ENCODE measurements around the gene FRS2. TPM values are rescaled to one million over a fixed set of nuclear protein-coding genes. Genes with fewer than 3 reads are reported as not detected.

The FRS2 gene
- total RNA-seq, 1 experiment from 2014 or later, result 28.1 TPM

DNA sequence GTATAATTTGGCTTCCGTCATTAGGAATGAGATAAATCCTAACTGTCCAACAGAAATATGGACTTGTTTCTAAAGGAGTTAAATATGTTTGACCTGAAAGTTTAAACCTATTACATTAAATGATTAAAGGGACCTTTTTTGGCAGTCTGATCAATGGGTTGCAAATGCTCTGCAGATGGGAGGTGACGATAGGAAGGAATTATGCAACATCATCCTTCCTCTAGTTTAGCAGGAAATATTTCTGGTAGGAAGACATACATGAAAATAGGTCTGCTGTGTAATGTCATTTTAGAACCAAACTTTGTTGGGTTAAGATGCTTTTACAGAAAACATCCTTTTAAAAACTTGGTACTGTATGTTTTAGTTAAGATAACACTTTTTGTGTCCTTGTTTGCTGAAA is 137.9 kb downstream of the FRS2 start:
- H3K4me1 Mint-ChIP-seq (ENCODE audit: insufficient read depth, unreplicated experiment), result no peaks in the 10 kb centered on the region
- ChIA-PET CTCF (interaction anchor here (0.7 kb wide), 1 partner anchor 394 kb away, joined by 3 read pairs; no protein-coding TSS in a partner anchor), POLR2A (interaction anchor here (0.7 kb wide), 1 partner anchor 22 kb away, joined by 4 read pairs; no protein-coding TSS in a partner anchor)
- no TSS peak for BruUV-seq (replicated peaks)
- no peak for DNase-seq (ENCODE audit: unreplicated experiment)
- H3K27me3 Mint-ChIP-seq (ENCODE audit: insufficient read depth, unreplicated experiment), result no peaks in the 10 kb centered on the region
- TF ChIP-seq, protein P1, sequence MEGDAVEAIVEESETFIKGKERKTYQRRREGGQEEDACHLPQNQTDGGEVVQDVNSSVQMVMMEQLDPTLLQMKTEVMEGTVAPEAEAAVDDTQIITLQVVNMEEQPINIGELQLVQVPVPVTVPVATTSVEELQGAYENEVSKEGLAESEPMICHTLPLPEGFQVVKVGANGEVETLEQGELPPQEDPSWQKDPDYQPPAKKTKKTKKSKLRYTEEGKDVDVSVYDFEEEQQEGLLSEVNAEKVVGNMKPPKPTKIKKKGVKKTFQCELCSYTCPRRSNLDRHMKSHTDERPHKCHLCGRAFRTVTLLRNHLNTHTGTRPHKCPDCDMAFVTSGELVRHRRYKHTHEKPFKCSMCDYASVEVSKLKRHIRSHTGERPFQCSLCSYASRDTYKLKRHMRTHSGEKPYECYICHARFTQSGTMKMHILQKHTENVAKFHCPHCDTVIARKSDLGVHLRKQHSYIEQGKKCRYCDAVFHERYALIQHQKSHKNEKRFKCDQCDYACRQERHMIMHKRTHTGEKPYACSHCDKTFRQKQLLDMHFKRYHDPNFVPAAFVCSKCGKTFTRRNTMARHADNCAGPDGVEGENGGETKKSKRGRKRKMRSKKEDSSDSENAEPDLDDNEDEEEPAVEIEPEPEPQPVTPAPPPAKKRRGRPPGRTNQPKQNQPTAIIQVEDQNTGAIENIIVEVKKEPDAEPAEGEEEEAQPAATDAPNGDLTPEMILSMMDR (IDR thresholded peaks at IDR 0.05; ENCODE audit: unreplicated experiment), result no peak
- no peak overlapping the region for H3K27ac Mint-ChIP-seq (ENCODE audit: low read depth, unreplicated experiment)
- no peak overlapping the region for H3K4me3 Mint-ChIP-seq (ENCODE audit: unreplicated experiment)
- H3K9me3 Mint-ChIP-seq (ENCODE audit: unreplicated experiment), result no peaks in the 10 kb centered on the region
- intact Hi-C loops (cut with micrococcal nuclease), result no loop called here
- peaks cover 7% of the 10 kb centered on the region for H3K36me3 Mint-ChIP-seq (ENCODE audit: insufficient read depth, unreplicated experiment)

DNA sequence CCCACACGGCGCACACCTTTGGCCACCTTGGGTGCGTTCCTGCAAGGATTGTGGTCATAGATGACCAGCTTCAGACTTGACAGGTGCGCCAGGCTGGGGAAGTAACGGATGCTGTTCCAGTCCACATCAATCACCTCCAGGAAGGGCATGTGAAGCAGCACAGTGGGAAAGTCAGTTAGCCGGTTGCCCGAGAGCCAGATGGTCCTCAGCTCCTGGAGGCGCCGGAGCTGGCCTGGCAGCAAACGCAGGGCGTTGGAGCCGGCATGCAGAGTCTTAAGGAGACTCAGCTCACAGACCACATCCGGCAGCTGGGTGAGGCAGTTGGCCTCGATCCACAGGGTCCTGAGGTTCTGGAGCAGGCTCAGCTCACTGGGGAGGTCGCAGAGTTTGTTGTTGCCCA is 139.9 kb downstream of the FRS2 start:
- H3K36me3 Mint-ChIP-seq (ENCODE audit: insufficient read depth, unreplicated experiment), result no peaks in the 10 kb centered on the region
- CTCF ChIA-PET, result interaction anchor here (0.6 to 2.2 kb wide), 4 partner anchors 30 to 627 kb away, joined by 3 to 6 read pairs (median 4); no protein-coding TSS in a partner anchor
- TF ChIP-seq, protein P1 (IDR thresholded peaks at IDR 0.05; ENCODE audit: unreplicated experiment), result no peak
- H3K4me3 Mint-ChIP-seq (ENCODE audit: unreplicated experiment), result no peak overlapping the region
- peaks cover 2% of the 10 kb centered on the region for H3K27me3 Mint-ChIP-seq (ENCODE audit: insufficient read depth, unreplicated experiment)
- no peaks in the 10 kb centered on the region for H3K9me3 Mint-ChIP-seq (ENCODE audit: unreplicated experiment)
- no TSS peak for BruUV-seq (replicated peaks)
- POLR2A ChIA-PET, result interaction anchor here (1.2 to 1.6 kb wide), 2 partner anchors 24 to 129 kb away, joined by 3 to 5 read pairs; partner anchors contain the start of gene RAB3IP
- intact Hi-C loops (cut with micrococcal nuclease), result no loop called here
- DNase-seq (ENCODE audit: unreplicated experiment), result no peak
- H3K4me1 Mint-ChIP-seq (ENCODE audit: insufficient read depth, unreplicated experiment), result no peaks in the 10 kb centered on the region
- no peak overlapping the region for H3K27ac Mint-ChIP-seq (ENCODE audit: low read depth, unreplicated experiment)

DNA sequence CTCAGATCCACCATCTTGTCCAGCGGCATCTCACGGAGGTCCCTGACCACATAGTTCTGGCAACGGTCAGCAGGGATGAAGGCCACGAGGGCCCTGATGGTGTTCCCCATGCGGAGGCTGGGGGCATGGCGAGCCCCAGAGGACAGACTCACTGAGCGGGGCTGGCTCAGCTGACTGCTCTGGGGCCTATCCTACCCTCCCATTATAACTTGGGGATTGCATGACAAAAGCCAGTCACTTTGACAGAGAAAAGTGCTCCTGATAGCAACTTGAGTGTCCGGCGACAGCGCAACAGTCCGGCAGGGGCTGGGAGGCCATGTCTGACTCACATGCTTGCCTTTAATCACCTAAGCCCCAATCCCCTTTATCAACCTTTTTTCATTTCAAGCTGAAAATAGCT is 140.5 kb downstream of the FRS2 start, which contains the start of gene LRRC10:
LRRC10 (minus strand) TSS at position 179 of the 400 bp plus-strand sequence; CDS start at position 110, 69 bp downstream.
- Mint-ChIP-seq H3K27me3 (ENCODE audit: insufficient read depth, unreplicated experiment) (peaks cover 8% of the 10 kb centered on the region), H3K36me3 (ENCODE audit: insufficient read depth, unreplicated experiment) (no peaks in the 10 kb centered on the region), H3K4me3 (ENCODE audit: unreplicated experiment) (no peak within 1 kb of the TSS), H3K9me3 (ENCODE audit: unreplicated experiment) (peaks cover 3% of the 10 kb centered on the region), H3K4me1 (ENCODE audit: insufficient read depth, unreplicated experiment) (no peaks in the 10 kb centered on the region), H3K27ac (ENCODE audit: low read depth, unreplicated experiment) (no peak within 1 kb of the TSS)
- CTCF ChIA-PET, result interaction anchor here (0.6 to 2.2 kb wide), 4 partner anchors 22 to 335 kb away, joined by 3 to 6 read pairs (median 4); no protein-coding TSS in a partner anchor
- POLR2A ChIA-PET, result interaction anchor here (1.2 to 1.6 kb wide), 2 partner anchors 25 to 128 kb away, joined by 3 to 5 read pairs; partner anchors contain the start of gene RAB3IP
- intact Hi-C loops (cut with micrococcal nuclease), result no loop called here
- no peak for DNase-seq (ENCODE audit: unreplicated experiment)
- TF ChIP-seq, protein P1 (IDR thresholded peaks at IDR 0.05; ENCODE audit: unreplicated experiment), result no peak
- BruUV-seq (replicated peaks), result no TSS peak

DNA sequence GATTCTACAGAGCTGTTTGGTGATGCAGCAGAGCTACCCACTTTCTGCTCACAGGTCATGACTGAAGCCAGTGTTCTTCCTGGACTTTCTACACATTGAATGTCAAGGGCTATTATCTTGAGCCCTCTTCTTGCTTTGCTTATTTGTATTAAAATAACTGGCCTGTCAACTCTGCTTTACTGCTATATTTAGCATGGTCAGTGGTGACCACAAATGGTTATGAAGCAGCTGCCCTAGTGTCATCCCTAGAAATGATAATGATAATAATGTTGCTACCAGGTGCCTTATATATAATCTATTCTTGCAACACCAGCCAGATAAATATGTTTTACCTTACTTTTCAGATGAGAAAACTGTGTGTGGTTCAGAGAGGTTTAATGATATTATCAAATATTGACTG is 143.2 kb downstream of the FRS2 start:
- H3K27ac Mint-ChIP-seq (ENCODE audit: low read depth, unreplicated experiment), result no peak overlapping the region
- CTCF ChIA-PET, result no interaction called here

More for the DNA sequence above, 143.2 kb downstream of the FRS2 start:
- intact Hi-C loops (cut with micrococcal nuclease), result no loop called here
- Mint-ChIP-seq H3K36me3 (ENCODE audit: insufficient read depth, unreplicated experiment) (no peaks in the 10 kb centered on the region), H3K4me3 (ENCODE audit: unreplicated experiment) (no peak overlapping the region), H3K4me1 (ENCODE audit: insufficient read depth, unreplicated experiment) (no peaks in the 10 kb centered on the region), H3K27me3 (ENCODE audit: insufficient read depth, unreplicated experiment) (peaks cover 17% of the 10 kb centered on the region), H3K9me3 (ENCODE audit: unreplicated experiment) (peaks cover 7% of the 10 kb centered on the region)
- POLR2A ChIA-PET, result no interaction called here
- no TSS peak for BruUV-seq (replicated peaks)
- no peak for DNase-seq (ENCODE audit: unreplicated experiment)
- TF ChIP-seq, protein P1 (IDR thresholded peaks at IDR 0.05; ENCODE audit: unreplicated experiment), result no peak

Data from MCF 10A (cell line).